ENCODE measurements around the gene UBE2D4.

GRCh38 chr7:43926798-43927123 is 525 bp downstream of the UBE2D4 start:
- TF ChIP-seq, protein P1, sequence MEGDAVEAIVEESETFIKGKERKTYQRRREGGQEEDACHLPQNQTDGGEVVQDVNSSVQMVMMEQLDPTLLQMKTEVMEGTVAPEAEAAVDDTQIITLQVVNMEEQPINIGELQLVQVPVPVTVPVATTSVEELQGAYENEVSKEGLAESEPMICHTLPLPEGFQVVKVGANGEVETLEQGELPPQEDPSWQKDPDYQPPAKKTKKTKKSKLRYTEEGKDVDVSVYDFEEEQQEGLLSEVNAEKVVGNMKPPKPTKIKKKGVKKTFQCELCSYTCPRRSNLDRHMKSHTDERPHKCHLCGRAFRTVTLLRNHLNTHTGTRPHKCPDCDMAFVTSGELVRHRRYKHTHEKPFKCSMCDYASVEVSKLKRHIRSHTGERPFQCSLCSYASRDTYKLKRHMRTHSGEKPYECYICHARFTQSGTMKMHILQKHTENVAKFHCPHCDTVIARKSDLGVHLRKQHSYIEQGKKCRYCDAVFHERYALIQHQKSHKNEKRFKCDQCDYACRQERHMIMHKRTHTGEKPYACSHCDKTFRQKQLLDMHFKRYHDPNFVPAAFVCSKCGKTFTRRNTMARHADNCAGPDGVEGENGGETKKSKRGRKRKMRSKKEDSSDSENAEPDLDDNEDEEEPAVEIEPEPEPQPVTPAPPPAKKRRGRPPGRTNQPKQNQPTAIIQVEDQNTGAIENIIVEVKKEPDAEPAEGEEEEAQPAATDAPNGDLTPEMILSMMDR (IDR thresholded peaks at IDR 0.05; ENCODE audit: borderline replicate concordance, extremely low read depth, low read length, poor library complexity, severe bottlenecking) = no peak
- TF ChIP-seq EZH2 (IDR thresholded peaks at IDR 0.05; ENCODE audit: borderline replicate concordance, low read depth, low read length, severe bottlenecking) = no peak

Measured in DND-41 (cell line).